GM18861 (cell line): Measurements from ENCODE around the gene APOBEC3F.
"Not testable (repeated sequence)": the region's sequence is repeated elsewhere in the genome, so short reads cannot be mapped to it uniquely, and the experiment has no call there.

Source experiments
- ATAC-seq: cut with Tn5 transposase; IDR thresholded peaks from one replicate; pipeline ENCODE4 v1.9.1; 2021; ENCODE audit not compliant: unreplicated experiment

APOBEC3F gene

GRCh38 chr22:39068033-39068785 is 27.5 kb downstream of the APOBEC3F start:
- ATAC-seq, result no peak

DNA sequence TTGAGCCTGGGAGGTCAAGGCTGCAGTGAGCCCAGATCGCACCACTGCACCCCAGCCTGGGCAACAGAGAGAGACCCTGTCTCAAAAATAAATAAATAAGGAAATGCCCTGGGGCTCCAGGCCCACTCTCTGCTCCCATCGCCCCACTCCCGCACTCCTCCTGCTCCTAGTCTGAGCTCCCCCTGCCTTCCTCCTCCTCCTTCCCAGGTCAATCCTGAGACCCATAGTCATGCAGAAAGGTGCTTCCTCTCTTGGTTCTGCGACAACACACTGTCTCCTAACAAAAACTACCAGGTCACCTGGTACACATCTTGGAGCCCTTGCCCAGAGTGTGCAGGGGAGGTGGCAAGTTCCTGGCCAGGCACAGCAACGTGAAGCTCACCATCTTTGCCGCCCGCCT is 29.5 kb downstream of the APOBEC3F start:
- ATAC-seq, result no peak

DNA sequence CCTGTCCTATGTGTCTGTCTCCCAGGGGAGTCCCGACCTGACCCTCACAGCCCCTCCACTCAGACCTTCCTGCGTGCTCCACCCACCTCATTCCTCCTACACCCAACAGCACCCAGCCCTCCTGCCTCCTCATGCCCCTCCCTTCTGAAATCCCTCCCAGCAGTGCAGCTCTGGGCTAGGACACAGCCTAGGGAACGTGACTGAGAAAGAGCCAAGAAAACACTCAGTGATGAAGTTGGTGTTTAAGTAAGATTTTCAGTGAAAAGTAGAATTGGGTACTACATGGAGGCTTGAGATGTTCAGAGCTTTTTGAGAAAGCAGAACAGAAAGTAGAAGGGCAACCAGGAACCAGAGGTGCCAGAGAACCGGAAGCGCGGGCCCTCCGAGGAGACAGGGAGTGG is 31.9 kb downstream of the APOBEC3F start:
- ATAC-seq, result peak; percentile 39

- ATAC-seq, result no peak
These were observed 33.3 kb downstream of the APOBEC3F start for GRCh38 chr22:39073981-39074380.

- not testable (repeated sequence) for ATAC-seq
These were observed 35.7 kb downstream of the APOBEC3F start for GRCh38 chr22:39076155-39077025.

DNA sequence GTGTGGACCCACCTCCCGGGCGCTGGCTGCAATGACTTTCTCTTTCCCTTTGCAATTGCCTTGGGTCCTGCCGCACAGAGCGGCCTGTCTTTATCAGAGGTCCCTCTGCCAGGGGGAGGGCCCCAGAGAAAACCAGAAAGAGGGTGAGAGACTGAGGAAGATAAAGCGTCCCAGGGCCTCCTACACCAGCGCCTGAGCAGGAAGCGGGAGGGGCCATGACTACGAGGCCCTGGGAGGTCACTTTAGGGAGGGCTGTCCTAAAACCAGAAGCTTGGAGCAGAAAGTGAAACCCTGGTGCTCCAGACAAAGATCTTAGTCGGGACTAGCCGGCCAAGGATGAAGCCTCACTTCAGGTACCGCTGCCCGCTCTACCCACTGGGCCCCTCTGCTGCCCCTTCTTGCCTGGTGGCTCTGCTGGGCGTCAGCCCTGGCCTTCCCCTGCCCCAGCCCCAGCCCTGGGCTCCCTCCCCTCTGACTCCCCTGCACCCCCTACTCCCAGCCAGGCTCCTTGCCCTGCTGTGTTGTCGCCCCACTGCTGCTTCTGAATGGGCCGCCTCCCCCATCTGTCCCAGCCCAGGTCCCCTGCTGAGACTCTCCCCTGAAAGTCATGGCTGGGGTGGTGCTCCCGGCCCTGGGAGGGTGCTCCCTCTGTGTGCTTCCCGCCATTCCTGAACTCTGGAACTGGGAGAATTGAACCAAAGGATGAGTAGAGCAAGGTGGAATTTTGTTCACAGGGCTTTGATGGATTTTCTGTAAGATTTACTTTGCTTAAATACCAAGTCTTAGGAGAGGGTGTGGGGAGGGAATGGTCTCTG is 36.6 kb downstream of the APOBEC3F start, which contains the start of gene APOBEC3G:
APOBEC3G (plus strand) TSS at position 250 of the 815 bp plus-strand sequence; CDS start at position 337, 87 bp downstream.
- ATAC-seq, result peak; percentile 53

- not testable (repeated sequence) for ATAC-seq
These were observed 37.2 kb downstream of the APOBEC3F start for GRCh38 chr22:39077912-39078311.

- no peak for ATAC-seq
These were observed 37.7 kb downstream of the APOBEC3F start for GRCh38 chr22:39078329-39078728.

DNA sequence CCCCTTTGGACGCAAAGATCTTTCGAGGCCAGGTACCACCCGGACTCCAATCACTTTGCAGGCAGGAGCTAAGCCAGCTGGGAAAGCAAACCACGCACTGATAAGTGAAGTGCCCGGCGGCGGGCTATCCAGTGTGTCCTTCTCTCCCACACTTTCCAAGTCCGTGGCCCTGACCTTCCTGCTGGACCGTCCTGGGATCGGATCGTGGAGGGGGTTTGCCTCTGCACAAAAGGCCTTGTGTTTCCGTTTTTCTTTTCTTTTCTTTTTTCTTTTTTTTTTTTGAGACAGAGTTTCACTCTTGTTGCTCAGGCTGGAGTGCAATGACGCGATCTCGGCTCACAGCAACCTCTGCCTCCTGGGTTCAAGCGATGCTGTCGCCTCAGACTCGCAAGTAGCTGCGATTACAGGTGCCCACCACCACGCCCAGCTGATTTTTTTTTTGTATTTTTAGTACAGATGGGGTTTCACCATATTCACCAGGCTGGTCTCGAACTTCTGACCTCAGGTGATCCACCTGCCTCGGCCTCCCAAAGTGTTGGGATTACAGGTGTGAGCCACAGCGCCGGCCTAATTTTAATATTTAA is 38.5 kb downstream of the APOBEC3F start:
- ATAC-seq, result not testable (repeated sequence)

DNA sequence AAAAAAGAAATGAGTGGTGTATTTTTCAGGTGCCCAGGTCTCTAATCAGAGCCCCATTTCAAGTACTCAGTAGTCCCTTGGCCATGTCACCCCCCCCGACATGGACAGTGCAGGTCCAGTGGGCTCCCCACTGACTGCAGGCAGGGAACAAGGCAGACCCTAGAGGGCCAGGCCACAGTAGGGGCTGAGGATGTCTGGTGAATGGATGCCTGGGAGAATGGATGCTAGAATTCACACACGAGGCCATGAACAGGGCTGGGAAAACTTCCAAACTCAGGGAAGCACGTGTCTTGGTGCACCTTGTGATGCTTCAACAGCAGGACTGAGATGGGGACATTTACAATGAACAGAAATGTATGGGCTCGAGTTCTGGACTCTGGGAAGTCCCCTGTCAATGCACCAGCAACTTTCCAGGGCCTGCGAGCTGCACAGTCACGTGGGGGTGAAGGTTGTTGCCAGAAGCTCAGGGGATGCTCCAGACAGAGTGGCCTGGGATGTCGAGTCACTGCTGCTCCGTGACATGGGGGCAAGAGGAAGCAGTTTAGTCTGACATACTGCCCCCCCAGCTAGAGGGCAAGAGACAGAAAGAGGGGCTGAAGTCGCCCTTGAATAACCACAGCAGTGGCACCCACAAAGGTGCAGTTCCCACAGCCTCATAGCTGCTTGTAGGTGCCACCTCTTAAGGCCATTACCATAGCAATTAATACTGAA is 39.5 kb downstream of the APOBEC3F start:
- ATAC-seq, result no peak

DNA sequence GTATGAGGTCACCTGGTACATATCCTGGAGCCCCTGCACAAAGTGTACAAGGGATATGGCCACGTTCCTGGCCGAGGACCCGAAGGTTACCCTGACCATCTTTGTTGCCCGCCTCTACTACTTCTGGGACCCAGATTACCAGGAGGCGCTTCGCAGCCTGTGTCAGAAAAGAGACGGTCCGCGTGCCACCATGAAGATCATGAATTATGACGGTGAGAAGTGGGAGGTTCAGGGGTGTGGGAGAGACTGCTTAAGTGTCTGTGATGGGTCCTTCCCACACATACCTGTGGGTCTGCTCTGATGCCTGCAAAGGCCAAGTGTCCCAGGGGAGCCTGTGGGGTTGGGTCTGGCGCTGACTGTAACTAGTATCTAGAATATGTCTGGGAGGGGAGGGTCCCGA is 40.4 kb downstream of the APOBEC3F start:
- ATAC-seq, result no peak

DNA sequence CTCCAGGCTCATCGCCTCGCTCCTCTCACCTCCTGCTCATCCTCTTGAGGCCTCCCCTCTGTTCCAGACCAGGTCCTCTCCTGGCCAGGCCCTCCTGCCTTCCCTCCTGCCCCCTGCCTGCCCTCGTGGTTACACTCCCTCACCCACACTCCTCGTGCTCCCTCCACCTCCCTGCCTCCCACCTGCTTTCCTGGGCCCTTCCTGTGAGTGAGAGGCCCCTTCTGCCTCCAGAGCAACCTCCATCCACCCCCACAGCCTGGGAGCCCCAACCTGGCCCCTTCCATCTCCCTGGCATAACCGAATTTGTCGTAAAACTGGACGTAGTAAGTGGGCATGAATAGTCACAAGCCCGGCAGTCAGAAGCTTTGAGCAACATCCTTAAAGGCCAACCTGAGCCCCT is 40.9 kb downstream of the APOBEC3F start:
- ATAC-seq, result no peak

- ATAC-seq, result no peak
These were observed 42.8 kb downstream of the APOBEC3F start for GRCh38 chr22:39083212-39084165.

GRCh38 chr22:39084666-39085065 is 44.0 kb downstream of the APOBEC3F start:
- no peak for ATAC-seq

GRCh38 chr22:39087098-39087497 is 46.4 kb downstream of the APOBEC3F start:
- ATAC-seq, result no peak

GRCh38 chr22:39087881-39088684 is 47.4 kb downstream of the APOBEC3F start:
- no peak for ATAC-seq

- ATAC-seq, result no peak
These were observed 48.0 kb downstream of the APOBEC3F start for GRCh38 chr22:39088685-39089032.

DNA sequence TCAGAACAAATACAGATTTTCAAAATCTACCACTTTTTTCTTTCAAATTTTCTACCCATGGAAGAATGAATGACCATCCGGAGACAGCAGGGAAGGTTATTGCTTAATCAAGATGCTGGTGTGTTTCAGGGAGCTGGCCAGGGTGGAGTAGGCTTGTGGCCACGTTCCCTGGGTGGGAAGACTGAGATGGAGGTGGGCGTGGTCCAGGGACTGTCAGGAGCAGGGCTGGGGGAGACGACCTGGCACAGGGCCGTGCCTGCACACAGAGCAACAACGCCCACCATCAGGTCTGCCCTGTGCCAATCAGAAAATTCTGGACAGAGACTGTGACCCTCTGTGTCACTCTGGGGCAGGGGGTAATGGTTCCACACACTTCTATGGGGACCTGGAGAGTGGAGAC is 49.3 kb downstream of the APOBEC3F start:
- ATAC-seq, result no peak
